Activated T-cell treated with anti-CD3 and anti-CD28 coated beads, Interleukin-2, amount 50 U/mL, for 72 hours (primary cell): ENCODE data around the gene KIF1B. TPM values are rescaled to one million over a fixed set of nuclear protein-coding genes. Genes with fewer than 3 reads are reported as not detected.

Experiments
- total RNA-seq, 2 donors: library from RNA; stranded (reverse); gene quantifications; one replicate each; pipeline ENCODE4 v1.2.3, GENCODE V29; 2022

Gene KIF1B
- total RNA-seq, 2 donors from 2014 or later: 12.5 to 16.6 TPM

Other genes with a start within 250 kb of the KIF1B start
- gene RBP7, start 213.3 kb upstream of the KIF1B start, total RNA-seq: not detected
- gene UBE4B, start 177.6 kb upstream of the KIF1B start, total RNA-seq: 10 to 100 TPM; 24.7 to 25.6 TPM
- gene PGD, start 188.5 kb downstream of the KIF1B start, total RNA-seq: 10 to 100 TPM; 66.7 to 78.8 TPM
- 10 to 100 TPM; 15.7 to 16.8 TPM for gene CENPS, start 219.9 kb downstream of the KIF1B start, total RNA-seq
- under 1 TPM in 1 of 2 donors, not detected in 1; 0.69 TPM for gene CORT, start 239.5 kb downstream of the KIF1B start, total RNA-seq